Loucy (cell line): ENCODE data around the gene OR10H5.

ENCODE experiments used
- CTCF ChIP-seq: fragments of 200-600 bp; sonication (generic); conservative IDR thresholded peaks from 2 replicates; pipeline ENCODE4 v1.5.1; 2014; ENCODE audit warnings: mild to moderate bottlenecking, antibody characterized with exemption, low read length
- EZH2phosphoT487 ChIP-seq: fragments of 200-600 bp; IDR thresholded peaks from 2 replicates; pipeline ENCODE4 v1.6.1; 2018; ENCODE audit warnings: antibody characterized with exemption, mild to moderate bottlenecking, moderate library complexity, borderline replicate concordance

GRCh38 chr19:15831626-15832025 lies 44.2 kb downstream of the OR10H5 start:
- TF ChIP-seq EZH2phosphoT487 (no peak), CTCF (no peak)
